ENCODE data around the gene GIMAP8. TPM values are rescaled to one million over a fixed set of nuclear protein-coding genes. Genes with fewer than 3 reads are reported as not detected.

Gene GIMAP8
- total RNA-seq, 2 experiments from 2014 or later, result 11.8 TPM

GRCh38 chr7:150429699-150430098 lies 20.7 kb upstream of the GIMAP8 start:
- Mint-ChIP-seq H3K4me1 (ENCODE audit: low read depth) (peaks cover 4% of the 10 kb centered on the region), H3K9me3 (no peaks in the 10 kb centered on the region), H3K36me3 (no peaks in the 10 kb centered on the region), H3K4me3 (no peak overlapping the region), H3K27me3 (peaks cover 6% of the 10 kb centered on the region), H3K27ac (no peak overlapping the region)
- DNase-seq, result no peak
- intact Hi-C loops (cut with micrococcal nuclease), result no loop called here
- CTCF ChIA-PET, result interaction anchor here (0.9 kb wide), 1 partner anchor 349 kb away, joined by 3 read pairs; no protein-coding TSS in a partner anchor
- POLR2A ChIA-PET, result no interaction called here

- Mint-ChIP-seq H3K27ac (no peak overlapping the region), H3K36me3 (no peaks in the 10 kb centered on the region), H3K4me1 (ENCODE audit: low read depth) (peaks cover 6% of the 10 kb centered on the region), H3K9me3 (no peaks in the 10 kb centered on the region), H3K27me3 (peaks cover 6% of the 10 kb centered on the region), H3K4me3 (no peak overlapping the region)
- ChIA-PET CTCF (interaction anchor here (0.9 to 1.6 kb wide), 2 partner anchors 9 to 348 kb away, joined by 3 to 6 read pairs; no protein-coding TSS in a partner anchor), POLR2A (no interaction called here)
- DNase-seq, result no peak
- intact Hi-C loops (cut with micrococcal nuclease), result no loop called here
These were observed 19.9 kb upstream of the GIMAP8 start for GRCh38 chr7:150430465-150431085.

- CTCF ChIA-PET, result interaction anchor here (2.7 kb wide), 1 partner anchor 17 kb away, joined by 6 read pairs; no protein-coding TSS in a partner anchor
- Mint-ChIP-seq H3K27me3 (peaks cover 6% of the 10 kb centered on the region), H3K9me3 (no peaks in the 10 kb centered on the region), H3K27ac (no peak overlapping the region), H3K36me3 (no peaks in the 10 kb centered on the region), H3K4me1 (ENCODE audit: low read depth) (peaks cover 11% of the 10 kb centered on the region), H3K4me3 (no peak overlapping the region)
- intact Hi-C loops (cut with micrococcal nuclease), result no loop called here
- no peak for DNase-seq
- POLR2A ChIA-PET, result no interaction called here
These were observed 18.4 kb upstream of the GIMAP8 start for GRCh38 chr7:150431839-150432658.

- Mint-ChIP-seq H3K36me3 (no peaks in the 10 kb centered on the region), H3K27ac (peak overlapping the region; percentile 38), H3K9me3 (no peaks in the 10 kb centered on the region), H3K4me3 (peak overlapping the region; percentile 37), H3K27me3 (peaks cover 6% of the 10 kb centered on the region), H3K4me1 (ENCODE audit: low read depth) (peaks cover 11% of the 10 kb centered on the region)
- ChIA-PET POLR2A (interaction anchor here (0.9 kb wide), 1 partner anchor 12 kb away, joined by 3 read pairs; no protein-coding TSS in a partner anchor), CTCF (interaction anchor here (0.8 to 2.7 kb wide), 5 partner anchors 12 to 45 kb away, joined by 3 to 7 read pairs (median 4); a partner anchor contains a TSS)
- no peak for DNase-seq
- intact Hi-C loops (cut with micrococcal nuclease), result no loop called here
These were observed 17.2 kb upstream of the GIMAP8 start for GRCh38 chr7:150432915-150433892.

- Mint-ChIP-seq H3K27me3 (peaks cover 6% of the 10 kb centered on the region), H3K27ac (no peak overlapping the region), H3K9me3 (no peaks in the 10 kb centered on the region), H3K4me1 (ENCODE audit: low read depth) (peaks cover 13% of the 10 kb centered on the region), H3K36me3 (no peaks in the 10 kb centered on the region), H3K4me3 (no peak overlapping the region)
- no peak for DNase-seq
- intact Hi-C loops (cut with micrococcal nuclease), result no loop called here
- ChIA-PET CTCF (interaction anchor here (0.7 to 2.7 kb wide), 4 partner anchors 13 to 119 kb away, joined by 3 to 6 read pairs (median 4); no protein-coding TSS in a partner anchor), POLR2A (interaction anchor here (0.9 to 1.2 kb wide), 2 partner anchors 11 to 77 kb away, joined by 3 read pairs; no protein-coding TSS in a partner anchor)
These were observed 16.2 kb upstream of the GIMAP8 start for GRCh38 chr7:150434240-150434639.

GRCh38 chr7:150435047-150435389 lies 15.4 kb upstream of the GIMAP8 start:
- DNase-seq, result no peak
- ChIA-PET POLR2A (interaction anchor here (1.2 kb wide), 1 partner anchor 77 kb away, joined by 3 read pairs; no protein-coding TSS in a partner anchor), CTCF (interaction anchor here (2.7 kb wide), 1 partner anchor 14 kb away, joined by 6 read pairs; no protein-coding TSS in a partner anchor)
- H3K9me3 Mint-ChIP-seq, result no peaks in the 10 kb centered on the region
- peaks cover 21% of the 10 kb centered on the region for H3K4me1 Mint-ChIP-seq (ENCODE audit: low read depth)
- peaks cover 6% of the 10 kb centered on the region for H3K27me3 Mint-ChIP-seq
- no peak overlapping the region for H3K4me3 Mint-ChIP-seq
- H3K27ac Mint-ChIP-seq, result no peak overlapping the region
- no peaks in the 10 kb centered on the region for H3K36me3 Mint-ChIP-seq
- intact Hi-C loops (cut with micrococcal nuclease), result no loop called here

- CTCF ChIA-PET, result no interaction called here
- Mint-ChIP-seq H3K27ac (no peak overlapping the region), H3K4me1 (ENCODE audit: low read depth) (peaks cover 26% of the 10 kb centered on the region), H3K9me3 (no peaks in the 10 kb centered on the region), H3K27me3 (peaks cover 6% of the 10 kb centered on the region), H3K4me3 (no peak overlapping the region), H3K36me3 (no peaks in the 10 kb centered on the region)
- DNase-seq, result no peak
- POLR2A ChIA-PET, result no interaction called here
- intact Hi-C loops (cut with micrococcal nuclease), result no loop called here
These were observed 14.9 kb upstream of the GIMAP8 start for GRCh38 chr7:150435390-150436073.

GRCh38 chr7:150439967-150440366 lies 10.5 kb upstream of the GIMAP8 start:
- CTCF ChIA-PET, result interaction anchor here (0.7 kb wide), 1 partner anchor 47 kb away, joined by 3 read pairs; no protein-coding TSS in a partner anchor
- H3K4me1 Mint-ChIP-seq (ENCODE audit: low read depth), result peaks cover 24% of the 10 kb centered on the region
- intact Hi-C loops (cut with micrococcal nuclease), result loop anchor here (2.0 kb wide), 1 partner anchor 315 kb away; no protein-coding TSS in a partner anchor
- H3K36me3 Mint-ChIP-seq, result peaks cover 12% of the 10 kb centered on the region
- POLR2A ChIA-PET, result interaction anchor here (0.7 kb wide), 1 partner anchor 10 kb away, joined by 3 read pairs; the partner anchor contains the start of gene GIMAP8
- H3K27ac Mint-ChIP-seq, result peak overlapping the region; percentile 8
- H3K4me3 Mint-ChIP-seq, result no peak overlapping the region
- H3K27me3 Mint-ChIP-seq, result no peaks in the 10 kb centered on the region
- H3K9me3 Mint-ChIP-seq, result peaks cover 14% of the 10 kb centered on the region
- no peak for DNase-seq

- Mint-ChIP-seq H3K36me3 (peaks cover 12% of the 10 kb centered on the region), H3K27me3 (no peaks in the 10 kb centered on the region), H3K4me1 (ENCODE audit: low read depth) (peaks cover 23% of the 10 kb centered on the region), H3K4me3 (no peak overlapping the region), H3K27ac (no peak overlapping the region), H3K9me3 (peaks cover 14% of the 10 kb centered on the region)
- no peak for DNase-seq
- ChIA-PET CTCF (no interaction called here), POLR2A (no interaction called here)
- intact Hi-C loops (cut with micrococcal nuclease), result loop anchor here (2.0 kb wide), 1 partner anchor 313 kb away; no protein-coding TSS in a partner anchor
These were observed 8.9 kb upstream of the GIMAP8 start for GRCh38 chr7:150441524-150441923.

- no peak for DNase-seq
- intact Hi-C loops (cut with micrococcal nuclease), result no loop called here
- CTCF ChIA-PET, result no interaction called here
- Mint-ChIP-seq H3K36me3 (peaks cover 12% of the 10 kb centered on the region), H3K4me1 (ENCODE audit: low read depth) (peaks cover 35% of the 10 kb centered on the region), H3K4me3 (no peak overlapping the region), H3K27ac (no peak overlapping the region), H3K27me3 (no peaks in the 10 kb centered on the region), H3K9me3 (peaks cover 14% of the 10 kb centered on the region)
- POLR2A ChIA-PET, result no interaction called here
These were observed 7.6 kb upstream of the GIMAP8 start for GRCh38 chr7:150442811-150443210.
